Activated T-helper 17 cell treated with anti-CD3 and anti-CD28 coated beads, Interleukin-2, amount 50 U/mL, for 72 hours (primary cell): ENCODE results near the gene NDUFA13. TPM values are rescaled to one million over a fixed set of nuclear protein-coding genes. Genes with fewer than 3 reads are reported as not detected.

Source experiments
- ATAC-seq: fragments of 150-1000 bp; cut with Tn5 transposase; replicated peaks from 2 replicates; pipeline ENCODE4 v1.10.0; 2021; ENCODE audit warnings: mild to moderate bottlenecking, moderate library complexity
- H3K27ac Mint-ChIP-seq: one replicate; pipeline ENCODE4 v1.8.0; 2022; ENCODE audit warnings: mixed read lengths
- H3K27me3 Mint-ChIP-seq: one replicate; pipeline ENCODE4 v1.8.0; 2022; ENCODE audit warnings: mixed read lengths
- H3K36me3 Mint-ChIP-seq: one replicate; pipeline ENCODE4 v1.8.0; 2022; ENCODE audit warnings: low read depth, mild to moderate bottlenecking, mixed read lengths
- H3K4me1 Mint-ChIP-seq: one replicate; pipeline ENCODE4 v1.8.0; 2022; ENCODE audit warnings: mixed read lengths
- H3K4me3 Mint-ChIP-seq: one replicate; pipeline ENCODE4 v1.8.0; 2022; ENCODE audit warnings: mild to moderate bottlenecking, mixed read lengths
- H3K9me3 Mint-ChIP-seq: one replicate; pipeline ENCODE4 v1.8.0; 2022; ENCODE audit warnings: mixed read lengths
- total RNA-seq, 2 donors: library from RNA; stranded (reverse); gene quantifications; one replicate each; pipeline ENCODE4 v1.2.3, GENCODE V29; 2022

NDUFA13 gene
- total RNA-seq, 2 donors from 2014 or later = 276 to 397 TPM

GRCh38 chr19:19514215-19514657, 1.8 kb upstream of the NDUFA13 start:
- H3K36me3 Mint-ChIP-seq = peaks cover 10% of the 10 kb centered on the region
- no peak overlapping the region for H3K4me3 Mint-ChIP-seq

DNA sequence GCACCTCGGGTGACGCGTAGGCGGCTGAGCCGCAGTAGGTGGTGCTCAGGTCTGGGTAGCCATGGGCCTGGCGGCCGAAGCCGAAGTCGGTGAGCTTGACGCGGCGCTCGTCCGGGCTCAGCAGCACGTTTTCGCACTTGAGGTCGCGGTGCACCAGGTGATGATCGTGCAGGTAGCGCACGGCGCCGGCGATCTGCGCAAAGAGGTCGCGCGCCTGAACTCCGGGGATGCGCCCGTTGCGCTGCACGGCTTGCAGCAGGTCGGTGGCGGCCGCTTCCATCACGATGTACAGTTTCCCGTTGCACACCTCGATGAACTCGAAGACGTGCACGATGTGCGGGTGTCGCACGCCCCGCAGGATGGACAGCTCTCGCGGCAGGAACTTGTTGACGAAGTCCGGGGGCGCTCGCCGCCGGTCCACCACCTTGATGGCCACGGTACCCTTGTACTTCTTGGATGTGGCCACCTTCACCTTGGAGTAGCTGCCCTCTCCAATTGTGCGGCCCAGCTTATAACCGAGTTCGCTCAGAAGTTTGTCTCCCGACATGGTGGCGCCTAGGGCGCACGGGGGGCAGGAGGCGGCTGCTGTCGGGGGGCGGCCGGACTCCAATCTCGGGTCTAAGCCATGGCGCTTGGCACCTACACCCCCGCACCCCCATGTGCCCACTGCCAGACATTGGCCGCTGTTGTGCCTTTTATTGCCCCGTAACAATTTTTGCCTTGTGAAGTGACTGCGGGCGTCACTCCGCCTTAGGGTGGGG, 964 bp upstream of the NDUFA13 start, which contains the start of gene TSSK6:
Gene TSSK6, minus strand, starts transcription at position 668 of the 761 bp plus-strand sequence. Its CDS starts 121 bp downstream, at position 547.
- no peak for ATAC-seq
- Mint-ChIP-seq H3K27ac (peak within 1 kb of the TSS; percentile 92), H3K4me3 (peak within 1 kb of the TSS; percentile 89), H3K4me1 (no peaks in the 10 kb centered on the region), H3K9me3 (no peaks in the 10 kb centered on the region), H3K27me3 (no peaks in the 10 kb centered on the region), H3K36me3 (peaks cover 18% of the 10 kb centered on the region)

More at GRCh38 chr19:19514215-19514657, 1.8 kb upstream of the NDUFA13 start:
- Mint-ChIP-seq H3K27me3 (no peaks in the 10 kb centered on the region), H3K27ac (no peak overlapping the region), H3K4me1 (no peaks in the 10 kb centered on the region), H3K9me3 (no peaks in the 10 kb centered on the region)
- no peak for ATAC-seq

DNA sequence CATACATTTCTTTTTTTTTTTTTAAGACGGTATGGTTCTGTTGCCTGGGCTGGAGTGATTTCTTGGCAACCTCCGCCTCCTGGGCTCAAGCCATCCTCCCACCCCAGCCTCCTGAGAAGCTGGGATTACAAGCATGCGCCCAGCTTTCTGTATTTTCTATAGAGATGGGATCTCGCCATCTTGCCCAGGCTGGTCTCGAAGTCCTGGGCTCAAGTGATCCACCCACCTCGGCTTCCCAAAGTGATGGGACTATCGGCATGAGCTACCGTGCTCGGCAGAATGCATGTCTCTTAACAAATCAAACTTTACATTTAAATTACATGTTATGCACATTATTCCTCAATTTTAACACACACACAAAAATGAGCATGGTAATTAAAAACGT, 1.2 kb downstream of the NDUFA13 start:
- H3K9me3 Mint-ChIP-seq = no peaks in the 10 kb centered on the region
- H3K27me3 Mint-ChIP-seq = no peaks in the 10 kb centered on the region
- H3K4me3 Mint-ChIP-seq = peak overlapping the region; percentile 89
- peaks cover 6% of the 10 kb centered on the region for H3K4me1 Mint-ChIP-seq
- peaks cover 34% of the 10 kb centered on the region for H3K36me3 Mint-ChIP-seq
- no peak for ATAC-seq
- peak overlapping the region; percentile 41 for H3K27ac Mint-ChIP-seq

- Mint-ChIP-seq H3K27ac (no peak overlapping the region), H3K4me3 (no peak overlapping the region), H3K36me3 (peaks cover 64% of the 10 kb centered on the region), H3K27me3 (no peaks in the 10 kb centered on the region), H3K9me3 (no peaks in the 10 kb centered on the region), H3K4me1 (peaks cover 6% of the 10 kb centered on the region)
- no peak for ATAC-seq
Observed at GRCh38 chr19:19520989-19521388, 5.0 kb downstream of the NDUFA13 start.

GRCh38 chr19:19523177-19523576, 7.2 kb downstream of the NDUFA13 start:
- no peak overlapping the region for H3K27ac Mint-ChIP-seq
- H3K27me3 Mint-ChIP-seq = no peaks in the 10 kb centered on the region
- H3K4me1 Mint-ChIP-seq = peaks cover 6% of the 10 kb centered on the region
- H3K36me3 Mint-ChIP-seq = peaks cover 70% of the 10 kb centered on the region
- ATAC-seq = no peak
- no peak overlapping the region for H3K4me3 Mint-ChIP-seq
- H3K9me3 Mint-ChIP-seq = no peaks in the 10 kb centered on the region

DNA sequence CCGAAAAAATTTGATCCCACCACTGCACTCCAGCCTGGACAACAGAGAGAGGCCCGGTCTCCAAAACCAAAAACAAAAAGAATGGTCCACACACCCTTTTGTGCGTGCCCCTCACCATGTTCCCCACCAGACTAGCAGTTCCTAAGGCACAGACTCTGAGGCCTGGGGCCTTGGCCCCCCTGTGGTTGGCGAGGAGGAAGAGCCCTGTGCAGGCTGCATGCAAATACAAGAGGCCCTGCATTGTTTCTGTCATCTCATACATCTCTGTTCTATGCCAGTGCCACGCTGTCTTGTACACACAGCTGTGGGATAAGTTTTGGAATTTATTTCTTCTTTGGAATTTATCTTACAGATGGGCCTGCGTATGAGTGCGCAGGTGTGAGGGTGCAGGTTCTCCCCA, 8.0 kb downstream of the NDUFA13 start:
- Mint-ChIP-seq H3K4me1 (peaks cover 6% of the 10 kb centered on the region), H3K27me3 (no peaks in the 10 kb centered on the region), H3K27ac (no peak overlapping the region), H3K4me3 (no peak overlapping the region), H3K9me3 (no peaks in the 10 kb centered on the region), H3K36me3 (peaks cover 71% of the 10 kb centered on the region)
- ATAC-seq = no peak

DNA sequence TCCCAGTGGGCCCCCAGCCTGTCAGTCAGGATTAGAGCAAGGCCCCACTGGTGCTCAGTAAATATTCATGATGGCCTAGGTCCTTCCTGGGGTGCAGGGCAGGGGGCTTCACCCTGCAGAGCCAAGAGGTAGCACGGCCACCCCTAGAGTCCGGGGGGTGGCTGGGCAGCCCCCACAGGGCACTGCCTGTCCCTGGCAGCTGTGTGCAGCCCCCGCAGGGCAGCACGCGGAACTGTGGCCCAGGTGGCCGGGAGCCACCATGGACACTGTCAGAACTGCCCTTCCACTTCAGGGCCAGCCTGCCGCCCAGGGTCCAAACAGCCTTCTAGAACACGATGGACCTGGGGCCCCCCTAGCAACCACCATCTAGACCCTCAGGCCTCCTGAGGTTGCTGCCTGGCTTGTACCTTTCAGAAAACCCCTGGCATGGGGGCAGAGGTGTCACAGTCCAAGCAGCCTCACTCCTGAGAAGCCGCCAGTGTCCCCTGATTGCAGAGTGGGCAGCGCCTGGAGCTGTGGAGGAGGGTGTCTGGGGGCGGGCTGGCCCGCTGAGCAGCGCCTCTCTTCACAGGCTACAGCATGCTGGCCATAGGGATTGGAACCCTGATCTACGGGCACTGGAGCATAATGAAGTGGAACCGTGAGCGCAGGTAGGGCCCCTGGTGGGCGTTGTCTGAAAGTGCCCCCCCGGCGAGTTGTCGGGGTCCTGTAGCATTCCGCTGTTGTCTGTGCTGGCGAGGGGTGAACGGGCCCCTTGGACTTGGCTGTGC, 9.8 kb downstream of the NDUFA13 start:
- Mint-ChIP-seq H3K4me1 (peaks cover 3% of the 10 kb centered on the region), H3K36me3 (peaks cover 53% of the 10 kb centered on the region), H3K27me3 (no peaks in the 10 kb centered on the region), H3K4me3 (no peak overlapping the region), H3K27ac (no peak overlapping the region), H3K9me3 (no peaks in the 10 kb centered on the region)
- ATAC-seq = no peak

- peaks cover 46% of the 10 kb centered on the region for H3K36me3 Mint-ChIP-seq
- ATAC-seq = no peak
- no peak overlapping the region for H3K27ac Mint-ChIP-seq
- H3K4me3 Mint-ChIP-seq = no peak overlapping the region
- H3K9me3 Mint-ChIP-seq = no peaks in the 10 kb centered on the region
- H3K4me1 Mint-ChIP-seq = no peaks in the 10 kb centered on the region
- no peaks in the 10 kb centered on the region for H3K27me3 Mint-ChIP-seq
Observed at GRCh38 chr19:19526581-19527370, 10.8 kb downstream of the NDUFA13 start.

DNA sequence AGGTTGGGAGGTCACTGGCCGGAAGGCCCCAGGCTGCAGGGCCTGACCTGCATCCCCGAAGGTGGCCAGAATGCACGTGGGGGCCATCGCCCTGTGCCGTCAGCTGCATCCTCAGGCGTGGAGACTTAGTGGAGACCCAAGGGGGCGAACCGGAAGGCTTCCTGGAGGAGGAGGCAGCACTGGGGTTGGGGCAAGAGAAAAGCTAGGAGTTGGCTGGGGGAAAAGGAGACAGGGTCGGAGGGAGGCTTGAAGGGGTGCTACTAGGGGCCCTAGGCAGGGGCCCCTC, 11.3 kb downstream of the NDUFA13 start:
- no peaks in the 10 kb centered on the region for H3K4me1 Mint-ChIP-seq
- H3K27me3 Mint-ChIP-seq = no peaks in the 10 kb centered on the region
- no peaks in the 10 kb centered on the region for H3K9me3 Mint-ChIP-seq
- no peak overlapping the region for H3K27ac Mint-ChIP-seq
- no peak overlapping the region for H3K4me3 Mint-ChIP-seq
- peaks cover 49% of the 10 kb centered on the region for H3K36me3 Mint-ChIP-seq
- ATAC-seq = no peak

- Mint-ChIP-seq H3K4me3 (no peak overlapping the region), H3K4me1 (no peaks in the 10 kb centered on the region), H3K9me3 (no peaks in the 10 kb centered on the region), H3K27me3 (no peaks in the 10 kb centered on the region), H3K36me3 (peaks cover 44% of the 10 kb centered on the region), H3K27ac (no peak overlapping the region)
- ATAC-seq = no peak
Observed at GRCh38 chr19:19527674-19528625, 11.9 kb downstream of the NDUFA13 start.

- H3K9me3 Mint-ChIP-seq = no peaks in the 10 kb centered on the region
- H3K4me3 Mint-ChIP-seq = no peak within 1 kb of the TSS
- no peak for ATAC-seq
- H3K27ac Mint-ChIP-seq = no peak within 1 kb of the TSS
- H3K4me1 Mint-ChIP-seq = peaks cover 2% of the 10 kb centered on the region
- H3K36me3 Mint-ChIP-seq = peaks cover 36% of the 10 kb centered on the region
- no peaks in the 10 kb centered on the region for H3K27me3 Mint-ChIP-seq
Observed at GRCh38 chr19:19528721-19529490, 12.9 kb downstream of the NDUFA13 start, which contains the start of gene YJEFN3. TSS of gene YJEFN3 (plus strand) at chr19:19528911. CDS start at chr19:19528933, 22 bp downstream.

DNA sequence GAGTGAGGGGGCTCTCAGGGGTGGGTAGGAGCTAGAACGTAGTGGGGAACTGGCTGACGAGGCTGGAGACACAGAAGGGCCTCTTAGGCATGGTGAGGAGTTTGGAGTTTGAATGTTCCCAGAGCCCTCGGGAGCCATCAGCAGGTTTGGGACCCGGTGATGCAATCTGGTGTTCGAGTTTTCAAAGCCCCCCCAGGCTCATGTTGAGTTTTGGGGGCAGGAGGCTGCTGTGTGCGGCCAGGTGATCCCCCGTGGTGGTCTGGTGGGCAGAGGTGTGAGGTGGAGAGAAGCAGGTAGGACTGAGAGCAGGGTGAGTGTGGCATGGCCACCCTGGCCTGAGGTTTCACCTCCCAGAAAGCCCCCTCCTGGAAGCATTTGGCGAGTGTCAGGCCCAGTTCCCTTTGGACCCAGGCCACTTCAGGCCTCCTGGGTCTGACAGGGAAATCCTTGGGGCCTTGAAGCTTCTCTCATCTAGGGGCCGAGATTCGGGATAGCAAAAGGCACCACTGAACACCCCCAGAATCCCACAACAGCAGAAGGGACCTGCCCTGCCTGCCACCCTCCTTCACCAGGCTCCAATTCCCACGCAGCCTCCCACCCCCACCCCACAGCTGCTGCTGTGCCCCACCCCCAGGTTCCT, 13.9 kb downstream of the NDUFA13 start:
- no peak for ATAC-seq
- Mint-ChIP-seq H3K27me3 (no peaks in the 10 kb centered on the region), H3K27ac (no peak overlapping the region), H3K36me3 (peaks cover 26% of the 10 kb centered on the region), H3K9me3 (no peaks in the 10 kb centered on the region), H3K4me3 (no peak overlapping the region), H3K4me1 (peaks cover 6% of the 10 kb centered on the region)

DNA sequence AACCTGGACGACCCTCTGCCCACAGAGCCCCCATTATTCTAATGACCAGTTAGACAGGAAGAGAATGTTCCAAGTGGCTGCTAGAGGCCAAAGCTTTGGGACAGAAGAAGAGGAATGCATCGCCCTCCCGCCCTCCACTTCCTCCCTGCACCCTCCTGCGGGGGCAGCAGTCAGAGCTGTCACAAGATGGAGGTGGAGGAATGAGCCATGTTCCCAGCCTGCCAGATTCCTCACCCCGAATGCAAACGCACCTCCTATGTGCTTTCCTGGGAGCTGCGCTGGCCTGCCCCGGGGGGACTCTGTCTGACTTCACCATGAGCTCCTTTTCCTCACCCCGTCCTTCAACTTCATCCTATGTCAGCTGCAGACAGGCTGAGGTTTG, 14.4 kb downstream of the NDUFA13 start:
- H3K27me3 Mint-ChIP-seq = no peaks in the 10 kb centered on the region
- ATAC-seq = no peak
- peaks cover 6% of the 10 kb centered on the region for H3K4me1 Mint-ChIP-seq
- H3K27ac Mint-ChIP-seq = peak overlapping the region; percentile 76
- peaks cover 22% of the 10 kb centered on the region for H3K36me3 Mint-ChIP-seq
- H3K4me3 Mint-ChIP-seq = no peak overlapping the region
- no peaks in the 10 kb centered on the region for H3K9me3 Mint-ChIP-seq
